GM21529 (cell line): ENCODE measurements around the gene FUZ.

Source experiments
- ATAC-seq: cut with Tn5 transposase; IDR thresholded peaks from one replicate; pipeline ENCODE4 v1.9.1; 2021; ENCODE audit not compliant: unreplicated experiment

FUZ gene

DNA sequence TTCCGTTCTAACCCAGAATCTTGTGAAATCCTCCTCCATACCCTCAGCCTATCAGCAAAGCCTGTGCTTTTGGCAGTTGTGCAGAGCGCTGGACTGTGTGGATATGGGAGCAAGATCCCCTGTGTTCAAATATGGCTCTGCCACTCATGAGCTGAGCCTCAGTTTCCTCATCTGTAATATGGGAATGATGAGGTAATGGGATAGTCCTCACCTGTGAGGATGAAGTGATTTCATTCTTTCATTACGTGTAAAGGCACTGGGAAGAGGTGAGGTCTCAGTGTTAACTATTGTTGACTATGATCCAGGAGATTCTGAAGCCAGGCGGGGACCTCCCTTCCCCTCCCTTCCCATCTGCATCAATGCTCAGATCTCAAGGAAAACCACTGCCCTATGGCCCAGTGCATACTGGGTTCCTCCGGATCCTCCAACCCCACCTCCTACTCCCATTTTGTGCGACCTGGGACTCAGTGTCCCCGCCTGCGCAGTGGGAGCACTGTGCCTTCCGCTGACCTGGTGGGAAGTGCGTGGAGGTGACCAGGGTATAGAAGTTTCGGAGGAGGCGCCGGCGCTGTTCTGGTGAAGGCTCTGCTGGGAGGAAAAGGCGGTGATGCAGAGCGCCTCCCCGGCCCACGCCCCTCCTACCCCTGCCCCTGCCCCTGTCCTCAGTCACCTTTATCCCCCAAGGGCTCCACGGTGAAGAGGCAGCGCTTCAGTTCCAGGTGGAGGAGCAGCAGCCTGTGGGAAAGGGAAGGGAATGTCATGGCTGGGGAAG lies 5.0 kb downstream of the FUZ start:
- ATAC-seq = no peak

DNA sequence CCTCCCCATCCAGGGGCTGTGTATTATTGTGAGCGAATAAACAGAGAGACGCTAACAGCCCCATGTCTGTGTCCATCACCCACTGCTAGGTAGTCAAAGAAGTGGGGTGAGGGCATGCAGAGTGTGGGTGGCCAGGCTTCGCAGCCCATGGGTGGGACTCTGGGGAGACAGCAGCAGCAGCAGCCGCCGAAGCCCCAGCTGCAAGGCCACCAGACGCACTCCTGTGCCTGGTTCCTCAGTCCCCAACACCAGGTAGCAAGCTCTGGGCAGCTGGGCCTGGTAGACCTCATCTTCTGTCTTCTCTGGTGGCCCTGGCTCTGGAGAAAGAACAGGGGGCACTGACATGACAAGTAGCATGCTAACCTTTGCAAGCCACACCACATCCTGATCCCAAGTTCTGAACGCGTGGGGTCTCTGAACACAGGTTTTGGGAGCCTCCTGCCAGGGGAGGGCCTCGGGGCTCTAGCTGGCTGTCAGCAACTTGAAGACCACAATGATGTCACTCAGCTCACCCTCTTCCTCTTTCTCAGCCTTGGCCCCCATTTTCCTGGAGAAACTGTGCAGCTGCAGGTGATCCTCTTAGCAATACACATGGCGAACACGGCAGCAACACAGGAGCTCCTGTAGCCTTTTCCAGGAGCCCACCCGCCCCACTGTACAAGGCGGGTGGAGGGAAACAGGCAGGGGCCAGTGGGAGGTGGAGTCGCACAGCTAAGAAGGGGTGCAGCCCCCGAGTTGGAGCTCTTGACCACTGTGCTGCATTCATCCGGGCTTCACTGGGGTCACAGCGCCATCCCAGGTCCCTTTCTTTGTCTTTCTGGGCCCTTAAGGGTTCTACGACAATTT lies 5.8 kb downstream of the FUZ start:
- ATAC-seq = no peak

DNA sequence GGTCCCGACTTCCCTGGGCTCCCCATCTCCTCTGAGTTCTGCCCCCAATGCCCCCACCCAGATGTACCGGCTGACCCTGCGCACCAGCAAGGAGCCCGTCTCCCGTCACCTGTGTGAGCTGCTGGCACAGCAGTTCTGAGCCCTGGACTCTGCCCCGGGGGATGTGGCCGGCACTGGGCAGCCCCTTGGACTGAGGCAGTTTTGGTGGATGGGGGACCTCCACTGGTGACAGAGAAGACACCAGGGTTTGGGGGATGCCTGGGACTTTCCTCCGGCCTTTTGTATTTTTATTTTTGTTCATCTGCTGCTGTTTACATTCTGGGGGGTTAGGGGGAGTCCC lies 6.5 kb downstream of the FUZ start:
- ATAC-seq = no peak

DNA sequence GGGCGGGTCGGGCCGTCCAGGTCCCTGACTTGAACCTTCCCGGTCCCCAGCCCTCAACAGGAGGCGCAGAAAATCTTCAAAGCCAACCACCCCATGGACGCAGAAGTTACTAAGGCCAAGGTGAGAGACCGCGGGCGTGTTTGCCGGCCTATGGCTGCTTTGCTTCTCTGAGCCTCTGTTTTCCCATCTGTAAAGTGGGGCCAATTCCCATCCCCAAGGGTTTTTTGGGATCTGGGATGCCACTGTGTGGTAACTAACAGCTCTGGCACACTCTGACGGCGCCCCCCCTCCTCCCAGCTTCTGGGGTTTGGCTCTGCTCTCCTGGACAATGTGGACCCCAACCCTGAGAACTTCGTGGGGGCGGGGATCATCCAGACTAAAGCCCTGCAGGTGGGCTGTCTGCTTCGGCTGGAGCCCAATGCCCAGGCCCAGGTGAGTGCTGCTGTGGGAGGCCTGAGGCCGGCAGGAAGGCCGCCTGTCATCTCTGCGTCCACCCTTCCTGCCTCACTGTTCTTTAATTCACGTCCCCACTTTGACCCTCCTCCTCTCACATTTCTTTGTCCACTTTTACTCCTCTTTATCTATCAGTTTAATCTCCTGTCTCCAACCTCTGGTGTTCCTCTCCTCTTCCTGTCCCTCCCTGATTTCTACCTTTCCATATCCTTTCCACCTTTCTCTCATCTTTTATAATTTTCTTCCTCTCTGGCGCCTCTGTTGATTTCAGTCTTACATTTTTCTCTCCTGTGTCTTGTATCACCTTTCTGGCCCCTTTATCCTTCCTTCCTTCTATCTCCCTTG lies 7.1 kb downstream of the FUZ start:
- no peak for ATAC-seq

DNA sequence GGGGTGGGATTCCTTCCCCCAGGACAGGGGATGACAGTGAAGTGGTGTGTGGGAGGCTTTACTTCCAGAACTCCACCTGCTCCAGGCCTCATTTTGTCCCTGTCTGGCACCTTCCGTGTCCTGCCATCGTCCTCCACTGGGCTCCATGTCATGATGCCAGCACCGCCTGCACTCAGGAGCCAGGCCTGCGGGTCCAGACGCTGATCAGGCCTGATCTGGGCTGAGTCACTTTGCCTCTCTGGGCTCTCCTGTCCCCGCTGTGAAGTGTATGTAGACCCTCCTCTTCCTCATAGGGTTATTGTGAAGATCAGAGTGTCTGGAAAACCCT lies 9.6 kb downstream of the FUZ start:
- ATAC-seq = no peak

DNA sequence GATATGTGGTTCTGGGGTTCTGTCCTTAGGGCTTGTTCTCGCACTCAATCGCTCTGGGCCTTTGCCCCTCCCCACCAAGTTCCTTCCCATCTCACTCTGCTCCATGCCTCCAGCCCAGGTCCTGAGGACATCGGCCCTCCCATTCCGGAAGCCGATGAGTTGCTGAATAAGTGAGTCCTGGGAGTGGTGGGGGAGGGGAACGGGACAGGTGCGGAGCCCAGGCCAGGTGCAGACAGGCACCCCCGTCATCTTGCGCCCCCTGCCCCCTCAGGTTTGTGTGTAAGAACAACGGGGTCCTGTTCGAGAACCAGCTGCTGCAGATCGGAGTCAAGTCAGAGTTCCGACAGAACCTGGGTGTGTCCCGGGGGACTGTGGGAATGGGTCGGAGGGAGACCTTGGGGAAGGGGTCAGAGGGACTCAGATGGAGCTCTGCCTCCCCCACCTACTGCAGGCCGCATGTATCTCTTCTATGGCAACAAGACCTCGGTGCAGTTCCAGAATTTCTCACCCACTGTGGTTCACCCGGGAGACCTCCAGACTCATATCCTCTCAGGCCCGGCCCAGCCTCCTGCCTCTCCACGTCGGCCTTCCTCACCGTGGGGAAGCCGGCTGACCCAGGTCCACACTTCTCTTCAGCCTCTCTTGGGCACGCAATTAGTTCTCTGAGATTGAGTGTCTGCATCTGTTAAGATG lies 10.1 kb downstream of the FUZ start:
- ATAC-seq = no peak

DNA sequence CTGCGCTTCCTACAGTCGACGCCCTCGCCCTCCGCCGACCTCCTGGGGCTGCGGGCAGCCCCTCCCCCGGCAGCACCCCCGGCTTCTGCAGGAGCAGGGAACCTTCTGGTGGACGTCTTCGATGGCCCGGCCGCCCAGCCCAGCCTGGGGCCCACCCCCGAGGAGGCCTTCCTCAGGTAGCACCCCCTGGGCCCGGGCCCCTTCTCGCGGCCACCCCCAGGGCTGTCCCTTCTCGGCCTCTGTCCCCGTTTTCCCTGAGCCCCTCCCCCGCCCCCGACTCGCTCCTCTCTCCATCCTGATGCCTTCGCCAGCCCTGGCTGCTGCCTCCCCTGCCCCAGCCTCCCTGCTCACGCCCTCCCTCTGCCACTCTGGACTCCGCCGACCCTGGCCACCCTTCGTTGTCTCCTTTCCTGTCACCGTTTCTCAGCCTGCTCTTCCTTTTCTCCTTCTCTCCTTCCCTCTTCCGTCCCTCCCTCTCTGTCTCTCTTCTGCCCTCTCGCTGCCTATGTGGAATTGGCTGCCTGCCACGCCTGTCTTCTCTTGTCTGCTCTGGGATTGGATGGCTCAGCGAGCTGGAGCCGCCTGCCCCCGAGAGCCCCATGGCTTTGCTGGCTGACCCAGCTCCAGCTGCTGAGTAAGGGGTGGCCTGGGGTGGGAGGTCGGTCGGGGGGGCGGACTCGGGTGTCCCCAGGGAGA lies 11.0 kb downstream of the FUZ start:
- no peak for ATAC-seq

DNA sequence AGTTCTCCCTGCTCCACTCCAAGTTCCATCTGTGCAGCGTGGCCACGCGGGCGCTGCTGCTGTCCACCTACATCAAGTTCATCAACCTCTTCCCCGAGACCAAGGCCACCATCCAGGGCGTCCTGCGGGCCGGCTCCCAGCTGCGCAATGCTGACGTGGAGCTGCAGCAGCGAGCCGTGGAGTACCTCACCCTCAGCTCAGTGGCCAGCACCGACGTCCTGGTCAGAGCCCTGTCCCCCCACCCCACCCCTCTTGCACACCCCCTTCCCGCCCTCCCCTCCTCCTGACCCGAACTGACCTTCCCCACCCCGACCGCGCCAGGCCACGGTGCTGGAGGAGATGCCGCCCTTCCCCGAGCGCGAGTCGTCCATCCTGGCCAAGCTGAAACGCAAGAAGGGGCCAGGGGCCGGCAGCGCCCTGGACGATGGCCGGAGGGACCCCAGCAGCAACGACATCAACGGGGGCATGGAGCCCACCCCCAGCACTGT lies 11.6 kb downstream of the FUZ start:
- no peak for ATAC-seq

DNA sequence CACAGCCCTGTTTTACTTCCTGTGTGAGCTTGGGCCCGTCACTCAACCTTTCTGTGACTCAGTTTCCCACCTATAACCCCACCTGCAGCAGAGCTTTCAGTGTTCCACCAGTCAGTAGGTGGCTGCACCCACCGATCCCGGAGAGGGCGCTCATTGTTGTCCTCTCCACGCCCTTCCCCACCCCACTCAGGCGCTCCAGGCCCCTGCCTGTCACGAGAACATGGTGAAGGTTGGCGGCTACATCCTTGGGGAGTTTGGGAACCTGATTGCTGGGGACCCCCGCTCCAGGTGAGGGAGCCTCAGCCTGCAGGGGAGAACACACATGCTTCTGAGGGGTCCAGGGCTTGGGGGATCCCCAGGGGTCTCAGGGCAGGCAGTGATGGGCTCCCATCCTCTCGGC lies 12.3 kb downstream of the FUZ start:
- no peak for ATAC-seq

DNA sequence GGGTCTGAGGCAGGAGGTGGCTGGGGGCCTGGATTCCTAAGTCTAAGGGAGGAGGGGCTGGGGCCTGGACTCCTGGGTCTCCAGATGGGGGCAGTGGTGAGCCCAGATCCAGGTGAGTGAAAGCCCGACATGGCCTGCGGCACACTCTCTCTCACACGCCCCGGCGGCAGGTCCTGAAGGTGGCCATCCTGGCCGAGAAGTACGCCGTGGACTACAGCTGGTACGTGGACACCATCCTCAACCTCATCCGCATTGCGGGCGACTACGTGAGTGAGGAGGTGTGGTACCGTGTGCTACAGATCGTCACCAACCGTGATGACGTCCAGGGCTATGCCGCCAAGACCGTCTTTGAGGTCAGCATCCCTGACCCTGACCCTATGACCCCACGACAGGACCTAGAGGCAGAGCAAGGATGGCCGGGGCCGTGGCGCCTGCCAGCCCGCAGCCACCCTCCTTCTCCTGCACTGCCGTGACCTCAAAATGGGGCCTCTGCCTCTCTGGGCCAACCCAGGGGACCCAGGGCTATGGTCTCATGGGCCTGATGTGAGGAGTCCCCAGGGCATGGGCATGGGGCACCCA lies 13.2 kb downstream of the FUZ start:
- ATAC-seq = no peak

DNA sequence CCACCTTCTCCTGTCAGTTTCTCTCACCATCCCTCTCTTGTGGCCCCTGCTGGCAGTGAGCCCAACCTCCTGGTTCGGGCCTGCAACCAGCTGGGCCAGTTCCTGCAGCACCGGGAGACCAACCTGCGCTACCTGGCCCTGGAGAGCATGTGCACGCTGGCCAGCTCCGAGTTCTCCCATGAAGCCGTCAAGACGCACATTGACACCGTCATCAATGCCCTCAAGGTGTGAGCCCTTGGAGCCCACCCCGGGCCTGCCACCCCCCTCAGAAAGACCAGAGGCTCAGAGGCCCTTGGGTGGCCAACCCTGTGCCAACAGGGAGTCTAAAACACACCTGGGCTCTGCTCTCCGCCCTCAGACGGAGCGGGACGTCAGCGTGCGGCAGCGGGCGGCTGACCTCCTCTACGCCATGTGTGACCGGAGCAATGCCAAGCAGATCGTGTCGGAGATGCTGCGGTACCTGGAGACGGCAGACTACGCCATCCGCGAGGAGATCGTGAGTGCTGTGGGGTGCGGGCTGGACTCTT lies 13.8 kb downstream of the FUZ start:
- no peak for ATAC-seq

DNA sequence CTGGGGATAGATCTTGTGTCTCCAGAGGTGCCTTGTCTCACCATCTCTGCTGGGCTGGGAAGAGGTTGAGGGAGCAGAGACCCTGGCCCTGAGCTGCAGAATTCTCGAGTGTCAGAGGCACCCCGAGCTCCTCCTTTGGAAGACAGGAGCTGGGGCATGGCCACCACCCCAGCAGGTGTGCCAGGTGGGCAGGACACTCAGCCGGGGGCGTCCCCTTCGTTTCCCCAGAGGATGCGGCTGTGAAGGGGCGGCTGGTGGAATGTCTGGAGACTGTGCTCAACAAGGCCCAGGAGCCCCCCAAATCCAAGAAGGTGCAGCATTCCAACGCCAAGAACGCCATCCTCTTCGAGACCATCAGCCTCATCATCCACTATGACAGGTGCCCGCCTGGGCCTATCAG lies 14.5 kb downstream of the FUZ start:
- no peak for ATAC-seq

DNA sequence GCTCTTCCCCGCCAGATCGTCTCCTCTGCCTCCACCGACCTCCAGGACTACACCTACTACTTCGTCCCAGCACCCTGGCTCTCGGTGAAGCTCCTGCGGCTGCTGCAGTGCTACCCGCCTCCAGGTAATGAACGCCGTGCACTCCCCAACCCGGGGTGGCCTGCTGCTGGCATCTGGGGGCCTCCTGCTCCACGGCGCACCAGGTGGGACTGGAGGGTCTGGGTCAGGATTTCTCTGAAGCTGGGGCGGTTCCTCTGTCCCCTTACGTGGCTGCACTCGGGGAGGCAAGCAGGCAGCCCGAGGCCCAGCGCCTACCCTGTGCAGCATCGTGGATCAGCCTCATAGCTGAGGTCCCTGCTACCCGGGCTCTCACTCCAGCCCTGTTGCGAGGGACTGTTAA lies 17.5 kb downstream of the FUZ start:
- ATAC-seq = no peak

DNA sequence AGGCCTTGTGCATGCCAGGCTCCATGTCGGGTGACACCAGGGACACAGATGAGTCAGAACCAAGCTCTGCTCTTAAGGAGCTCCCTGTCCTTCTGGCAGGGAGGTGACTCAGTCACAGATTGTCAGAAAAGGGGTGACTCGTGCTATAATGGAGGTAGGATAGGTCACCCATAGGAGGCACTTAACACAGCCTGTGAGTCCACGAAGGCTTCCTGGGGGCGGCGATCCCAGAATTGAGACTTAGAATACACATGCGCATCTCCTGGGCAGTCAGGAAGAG lies 19.6 kb downstream of the FUZ start:
- no peak for ATAC-seq

DNA sequence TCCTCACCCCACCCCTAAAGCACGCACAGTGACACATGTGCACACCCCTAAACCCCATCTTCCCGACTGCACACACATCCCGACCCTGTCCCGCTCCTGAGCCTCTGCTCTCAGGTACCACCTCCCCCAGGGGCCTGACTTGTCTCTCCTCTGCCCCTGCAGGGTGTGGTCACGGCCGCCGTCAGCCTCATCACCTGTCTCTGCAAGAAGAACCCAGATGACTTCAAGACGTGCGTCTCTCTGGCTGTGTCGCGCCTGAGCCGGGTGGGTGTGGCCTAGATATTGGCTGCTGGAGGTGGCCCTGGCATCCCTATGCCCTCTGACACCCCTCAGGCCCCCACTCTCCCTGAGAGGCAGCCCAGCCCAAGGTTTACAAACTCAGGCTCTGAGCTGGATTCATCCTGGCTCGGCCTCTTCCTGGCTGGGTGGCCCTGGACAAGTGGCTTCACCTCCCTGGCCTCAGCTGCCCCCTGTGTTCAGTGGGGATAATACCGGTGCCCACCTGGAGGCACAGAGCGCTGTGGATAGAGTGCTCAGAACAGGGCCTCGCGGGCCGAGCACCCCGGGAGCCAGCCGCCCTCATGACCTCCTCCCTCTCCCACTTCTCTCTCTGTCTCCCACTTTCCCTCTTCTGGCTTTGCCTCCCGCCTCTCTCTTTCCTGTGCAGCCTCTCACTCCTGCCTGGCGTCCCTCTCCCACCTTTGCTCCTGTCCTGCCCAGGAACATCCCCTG lies 20.1 kb downstream of the FUZ start:
- ATAC-seq = no peak

DNA sequence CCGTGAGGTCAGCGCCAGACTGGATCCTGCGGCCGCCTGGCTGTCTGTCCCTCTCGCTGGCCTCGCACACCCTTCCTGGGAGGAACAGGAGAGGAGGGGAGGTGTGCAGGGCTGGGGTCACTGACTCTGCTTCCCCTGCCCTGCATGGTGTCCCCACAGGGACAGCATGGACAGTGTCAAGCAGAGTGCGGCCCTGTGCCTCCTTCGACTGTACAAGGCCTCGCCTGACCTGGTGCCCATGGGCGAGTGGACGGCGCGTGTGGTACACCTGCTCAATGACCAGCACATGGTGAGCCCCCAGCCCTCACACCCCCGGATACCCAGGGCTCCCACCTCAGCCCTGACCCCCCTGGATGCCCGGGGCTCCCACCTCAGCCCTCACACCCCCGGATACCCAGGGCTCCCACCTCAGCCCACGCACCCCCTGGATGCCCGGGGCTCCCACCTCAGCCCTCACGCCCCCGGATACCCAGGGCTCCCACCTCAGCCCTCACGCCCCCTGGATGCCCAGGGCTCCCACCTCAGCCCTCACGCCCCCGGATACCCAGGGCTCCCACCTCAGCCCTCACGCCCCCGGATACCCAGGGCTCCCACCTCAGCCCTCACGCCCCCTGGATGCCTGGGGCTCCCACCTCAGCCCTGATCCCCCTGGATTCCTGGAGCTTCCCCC lies 21.2 kb downstream of the FUZ start:
- no peak for ATAC-seq

DNA sequence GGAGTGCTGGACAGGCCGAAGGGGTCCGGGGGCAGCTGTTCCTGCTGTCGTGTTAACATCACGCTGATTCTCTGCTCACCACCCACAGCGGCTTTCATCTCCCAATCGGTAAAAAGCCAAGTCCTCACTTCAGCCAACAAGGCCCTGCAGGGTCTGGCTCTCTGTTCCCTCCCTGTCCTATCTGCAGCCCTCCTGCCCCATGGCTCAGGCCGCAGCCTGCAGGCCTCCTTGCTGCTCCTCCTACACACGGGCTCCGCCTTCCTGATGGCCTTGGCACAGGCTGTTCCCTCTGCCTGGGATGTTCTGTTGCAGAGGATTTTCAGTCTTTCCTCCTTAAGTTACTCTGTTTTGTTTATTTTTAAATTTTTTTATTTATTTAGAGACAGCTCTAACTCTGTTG lies 22.2 kb downstream of the FUZ start:
- ATAC-seq = no peak

DNA sequence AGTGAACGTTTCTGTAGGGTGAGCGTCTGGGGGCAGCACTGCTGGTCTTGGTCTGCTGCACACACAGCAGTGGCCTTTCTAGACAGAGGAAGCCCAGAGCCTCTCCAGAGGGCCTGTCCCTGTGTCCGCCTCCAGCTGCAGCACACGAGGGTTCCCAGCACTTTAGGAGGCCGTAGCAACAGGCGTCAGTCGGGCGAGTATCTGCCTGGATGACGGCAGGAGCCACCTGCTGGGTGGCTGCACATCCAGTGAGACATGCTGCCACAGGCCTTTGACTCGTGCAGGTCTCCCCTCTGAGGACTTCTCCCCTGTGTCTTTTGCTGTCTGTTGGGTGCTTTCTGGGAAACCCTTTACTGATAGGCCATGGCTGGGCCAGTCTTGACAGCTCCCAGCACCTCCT lies 24.2 kb downstream of the FUZ start:
- no peak for ATAC-seq

DNA sequence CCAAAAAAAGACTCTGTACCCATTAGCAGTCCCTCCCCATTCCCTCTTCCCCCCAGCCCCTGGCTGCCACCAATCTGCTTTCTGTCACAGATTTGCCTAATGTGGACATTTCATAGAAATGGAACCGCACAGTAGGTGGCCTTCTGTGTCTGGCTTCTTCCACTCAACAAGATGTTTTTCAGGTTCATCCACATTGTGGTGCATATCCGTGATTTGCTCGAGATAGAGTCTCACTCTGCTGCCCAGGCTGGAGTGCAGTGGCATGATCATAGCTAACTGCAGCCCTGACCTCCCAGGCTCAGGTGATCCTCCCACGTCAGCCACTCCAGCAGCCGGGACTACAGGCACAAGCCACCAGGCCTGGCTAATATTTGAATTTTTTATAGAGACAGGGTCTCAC lies 25.3 kb downstream of the FUZ start:
- no peak for ATAC-seq
